Superior temporal gyrus (tissue), 1 donor: Measurements from ENCODE around the gene FXYD5.

ENCODE experiments used
- DNase-seq: peaks from one replicate; pipeline ENCODE4 v3.0.0-alpha.2; 2016; ENCODE audit errors: extremely low spot score

FXYD5 gene

GRCh38 chr19:35155981-35156672 is 1.6 kb downstream of the FXYD5 start:
- DNase-seq = no peak

GRCh38 chr19:35156673-35157014 is 2.1 kb downstream of the FXYD5 start:
- DNase-seq = no peak

- no peak for DNase-seq
Observed at GRCh38 chr19:35157431-35157830, 2.9 kb downstream of the FXYD5 start.

- DNase-seq = no peak
Observed at GRCh38 chr19:35159606-35160005, 5.1 kb downstream of the FXYD5 start.

DNA sequence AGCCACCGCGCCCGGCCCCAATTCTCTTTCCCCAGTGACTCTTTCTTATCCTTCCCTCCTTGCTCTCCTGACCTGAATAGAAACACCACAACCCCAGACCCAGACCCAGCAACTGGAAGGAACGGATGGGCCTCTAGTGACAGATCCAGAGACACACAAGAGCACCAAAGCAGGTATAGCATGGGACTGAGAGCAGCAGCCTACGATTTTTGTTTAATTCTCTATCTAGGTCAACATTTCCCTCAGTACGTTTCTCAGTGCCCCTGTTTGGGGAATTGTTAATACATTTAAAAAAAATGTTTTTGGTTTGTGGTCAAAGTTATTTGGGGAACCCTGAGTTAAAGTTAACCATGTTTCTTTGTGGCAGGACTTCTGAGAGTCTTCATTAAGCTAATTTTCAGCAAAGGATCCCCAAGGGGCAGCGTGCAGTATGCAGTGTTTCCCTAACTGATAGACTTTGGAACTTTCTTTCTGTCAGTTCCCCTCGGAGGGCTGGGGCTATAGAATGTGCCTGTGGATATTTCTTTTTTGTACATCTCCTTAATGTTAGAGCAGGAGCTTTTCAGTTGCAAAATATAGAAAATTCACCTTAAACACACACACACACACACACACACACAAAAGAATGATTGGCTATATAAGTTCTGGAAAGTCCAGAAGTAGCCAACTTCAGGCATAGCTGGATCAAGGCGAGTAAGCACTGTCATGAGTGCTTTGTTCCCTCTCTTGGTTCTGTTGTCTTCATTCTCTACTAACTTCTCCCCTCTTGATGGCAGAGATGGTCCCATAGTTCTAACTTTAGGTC is 6.3 kb downstream of the FXYD5 start:
- no peak for DNase-seq

GRCh38 chr19:35161434-35161743 is 6.9 kb downstream of the FXYD5 start:
- no peak for DNase-seq

DNA sequence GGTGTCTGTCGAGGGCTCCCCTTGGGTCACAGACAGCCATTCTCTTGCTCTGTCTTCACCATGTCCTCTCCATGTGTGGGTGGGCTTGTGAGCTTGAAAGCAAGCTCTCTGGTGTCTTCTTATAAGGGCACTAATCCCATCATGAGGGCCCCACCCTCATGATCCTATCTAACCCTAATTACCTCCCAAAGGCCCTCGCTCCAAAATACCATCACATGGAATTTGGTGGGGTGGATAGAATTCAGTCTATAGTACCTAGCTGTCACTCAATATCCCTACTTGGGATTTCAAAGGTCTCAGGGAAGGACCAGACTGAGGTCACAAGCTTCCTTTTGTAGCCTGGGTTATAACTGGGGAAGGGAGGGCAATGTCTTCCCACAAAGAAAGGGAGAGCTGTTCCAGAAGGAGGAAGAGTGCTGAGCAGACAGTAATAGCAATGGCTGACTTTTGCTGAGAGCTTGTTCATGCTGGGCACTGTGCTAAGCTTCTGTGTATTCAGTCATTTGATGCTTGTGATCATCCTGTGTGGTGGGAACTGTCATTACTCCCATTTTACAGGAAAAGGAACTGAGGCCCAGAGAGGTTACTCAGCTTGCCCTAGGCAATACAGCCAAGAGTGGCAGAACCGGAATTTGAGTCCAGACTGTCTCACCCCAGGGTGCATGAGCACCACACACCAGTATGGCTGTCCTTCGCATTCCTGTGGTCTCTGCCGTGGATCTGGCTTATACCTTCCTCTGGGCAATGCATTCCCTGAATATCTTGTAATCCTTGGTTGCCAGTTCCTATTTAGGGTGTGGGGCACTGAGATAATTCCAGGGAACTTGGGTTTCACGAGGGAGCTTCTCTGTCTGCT is 8.2 kb downstream of the FXYD5 start:
- DNase-seq = no peak

- no peak for DNase-seq
Observed at GRCh38 chr19:35164418-35164817, 9.9 kb downstream of the FXYD5 start.

- DNase-seq = no peak
Observed at GRCh38 chr19:35165200-35166058, 10.9 kb downstream of the FXYD5 start.

DNA sequence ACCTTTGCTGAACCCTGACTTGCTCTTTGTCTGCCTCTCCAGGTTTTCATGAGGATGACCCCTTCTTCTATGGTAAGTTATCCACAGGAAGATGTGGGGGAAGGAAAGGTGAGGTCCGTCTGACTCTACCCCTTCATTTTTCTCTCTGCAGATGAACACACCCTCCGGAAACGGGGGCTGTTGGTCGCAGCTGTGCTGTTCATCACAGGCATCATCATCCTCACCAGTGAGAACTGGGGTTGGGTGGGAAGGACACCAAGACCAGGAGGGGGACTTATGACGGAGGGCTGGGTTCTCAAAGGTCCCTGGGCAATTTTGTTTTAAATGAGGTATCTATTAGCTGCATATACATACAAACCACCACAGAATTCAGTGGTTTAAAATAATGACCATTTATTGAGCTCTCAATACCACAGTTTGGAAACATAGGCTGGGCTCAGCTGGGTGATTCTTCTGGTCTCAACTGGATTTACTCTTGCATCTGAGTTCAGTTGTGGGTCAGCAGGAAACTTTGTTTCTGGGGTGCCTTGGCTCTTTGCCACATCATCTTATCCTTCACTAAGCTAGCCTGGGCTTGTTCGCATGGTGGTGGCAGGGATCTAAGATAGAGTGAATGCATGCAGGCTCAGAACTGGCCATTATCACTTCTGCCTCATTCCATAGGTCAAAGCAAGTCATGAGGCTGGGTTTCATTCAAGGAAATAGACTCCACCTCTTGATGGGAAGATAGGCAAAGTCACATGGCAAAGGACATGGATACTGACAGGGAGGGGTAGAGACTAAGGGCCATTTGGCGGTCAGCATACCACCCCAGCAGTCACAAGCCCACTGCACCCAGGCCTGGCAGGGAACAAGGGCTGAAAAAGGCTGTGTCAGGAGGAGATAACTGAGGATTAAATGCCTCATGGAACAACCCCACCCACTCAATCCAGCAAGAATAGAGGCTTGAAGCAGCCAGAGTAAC is 11.8 kb downstream of the FXYD5 start:
- DNase-seq = no peak

DNA sequence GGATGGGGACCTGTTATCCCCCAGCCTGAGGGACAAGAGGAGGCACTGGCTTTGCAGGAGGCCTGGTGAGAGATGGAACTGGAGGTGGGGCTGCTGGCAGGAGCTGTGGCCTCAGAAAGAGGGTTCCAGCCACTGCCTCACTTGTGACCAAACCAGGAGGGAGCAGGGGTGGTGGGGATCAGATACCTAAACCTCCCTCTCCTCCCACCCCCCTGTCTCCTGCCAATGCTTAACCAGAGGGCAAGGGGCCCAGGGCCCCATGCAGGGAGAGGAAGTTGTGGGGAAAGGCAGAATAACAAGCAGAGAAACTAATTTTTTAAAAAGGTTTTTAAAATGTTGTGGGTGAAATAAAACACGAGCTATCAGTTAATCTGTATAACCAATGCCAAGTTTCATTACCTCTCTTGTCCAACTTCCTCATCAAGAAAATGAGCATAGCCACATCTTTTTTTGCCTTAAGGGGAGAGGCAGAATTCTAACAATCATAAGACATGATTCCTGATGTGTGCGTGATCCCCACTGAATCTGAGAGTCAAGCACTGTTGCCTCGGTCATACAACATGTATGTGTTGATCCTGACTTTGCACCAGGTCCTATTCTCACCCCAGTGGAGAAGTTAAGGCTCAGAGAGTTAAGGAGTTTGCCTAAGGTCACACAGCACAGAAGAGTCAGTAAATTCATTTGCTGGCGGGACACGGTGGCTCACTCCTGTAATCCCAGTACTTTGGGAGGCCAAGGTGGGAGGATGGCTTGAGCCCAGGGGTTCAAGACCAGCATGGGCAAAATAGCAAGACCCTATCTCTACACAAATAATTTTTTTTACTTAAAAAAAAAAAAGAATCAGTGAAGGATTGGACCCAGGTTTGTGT is 12.9 kb downstream of the FXYD5 start:
- no peak for DNase-seq

- no peak for DNase-seq
Observed at GRCh38 chr19:35168196-35168595, 13.7 kb downstream of the FXYD5 start.

DNA sequence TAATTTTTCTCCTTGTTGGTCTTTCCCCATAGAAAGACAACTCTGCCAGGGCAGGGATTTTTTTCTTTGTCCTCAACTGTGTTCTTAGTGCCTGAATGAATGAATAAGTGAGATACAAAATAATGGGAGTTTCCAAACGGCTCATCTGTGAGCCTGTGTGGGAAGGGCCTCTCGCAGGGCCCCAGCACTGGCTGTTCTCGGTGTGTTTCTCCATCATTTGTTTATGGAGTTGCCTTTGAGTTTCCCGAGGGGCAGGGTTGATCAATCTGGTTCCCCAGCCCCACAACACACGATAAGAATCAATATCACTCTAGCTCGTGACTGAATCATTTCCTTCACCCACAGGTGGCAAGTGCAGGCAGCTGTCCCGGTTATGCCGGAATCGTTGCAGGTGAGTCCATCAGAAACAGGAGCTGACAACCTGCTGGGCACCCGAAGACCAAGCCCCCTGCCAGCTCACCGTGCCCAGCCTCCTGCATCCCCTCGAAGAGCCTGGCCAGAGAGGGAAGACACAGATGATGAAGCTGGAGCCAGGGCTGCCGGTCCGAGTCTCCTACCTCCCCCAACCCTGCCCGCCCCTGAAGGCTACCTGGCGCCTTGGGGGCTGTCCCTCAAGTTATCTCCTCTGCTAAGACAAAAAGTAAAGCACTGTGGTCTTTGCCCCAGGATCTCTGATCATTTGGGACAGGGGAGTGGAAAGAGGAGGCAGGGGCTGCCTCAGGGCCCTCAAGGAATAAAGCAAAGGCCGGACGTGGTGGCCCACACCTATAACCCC is 14.9 kb downstream of the FXYD5 start:
- DNase-seq = no peak

GRCh38 chr19:35170359-35171061 is 16.0 kb downstream of the FXYD5 start:
- DNase-seq = no peak

GRCh38 chr19:35171730-35172129 is 17.2 kb downstream of the FXYD5 start:
- no peak for DNase-seq

DNA sequence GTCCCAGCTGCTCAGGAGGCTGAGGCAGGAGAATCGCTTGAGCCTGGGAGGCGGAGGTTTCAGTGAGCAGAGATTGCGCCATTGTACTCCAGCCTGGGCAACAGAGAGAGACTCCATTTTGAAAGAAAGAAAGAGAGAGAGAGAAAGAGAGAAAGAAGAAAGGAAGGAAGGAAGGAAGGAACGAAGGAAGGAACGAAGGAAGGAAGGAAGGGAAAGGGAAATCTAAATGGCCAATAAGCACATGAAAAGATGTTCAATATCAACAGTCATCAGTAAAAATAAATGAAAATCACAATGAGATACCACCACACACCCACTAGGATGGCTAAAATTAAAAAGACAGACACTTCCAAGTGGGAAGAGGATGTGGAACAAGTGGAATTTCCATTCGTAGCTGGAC is 19.7 kb downstream of the FXYD5 start:
- DNase-seq = no peak

DNA sequence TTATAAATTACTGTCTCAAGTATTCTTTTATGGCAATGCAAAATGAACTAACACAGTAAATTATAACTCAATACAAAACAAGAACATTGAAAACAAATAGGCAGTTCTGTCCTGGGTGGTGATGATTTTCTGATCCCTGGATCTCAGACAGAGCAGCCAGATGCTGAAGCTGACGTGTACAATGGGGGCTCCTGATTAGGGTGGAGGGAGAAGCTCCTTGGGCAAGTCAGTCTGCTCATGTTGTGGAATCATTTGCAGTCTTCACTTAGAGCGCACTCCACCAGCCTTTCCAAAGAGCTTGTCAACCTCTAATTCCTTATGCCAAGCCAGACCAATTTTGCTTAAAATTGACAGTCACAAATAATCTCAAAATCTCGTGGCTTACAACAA is 21.6 kb downstream of the FXYD5 start:
- DNase-seq = no peak
